ENCODE measurements around the gene CEP128.

CEP128 gene

DNA sequence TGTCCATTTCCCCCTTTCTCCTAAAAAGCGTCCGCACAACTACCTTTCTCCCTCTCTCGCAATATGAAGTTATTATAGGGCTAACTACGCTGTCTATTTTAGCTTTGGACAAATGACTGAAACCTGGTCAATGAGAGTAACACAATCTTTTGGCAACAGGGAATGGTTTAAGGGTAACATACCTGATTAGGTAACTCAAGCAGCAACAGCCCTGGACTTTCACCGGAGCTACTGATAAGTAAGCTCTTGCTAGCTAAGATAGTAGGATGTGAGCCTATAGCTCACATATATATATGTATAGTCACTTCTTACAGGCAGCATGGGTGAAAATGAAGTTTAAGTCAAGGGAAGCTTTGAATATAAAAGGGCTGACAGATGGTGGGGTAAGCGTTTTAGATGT, 313.0 kb downstream of the CEP128 start:
- Histone ChIP-seq H3K4me2 (ENCODE audit: low read length) (no peak overlapping the region), H4K20me1 (ENCODE audit: insufficient read depth, low read length) (no peaks in the 10 kb centered on the region), H3K79me2 (ENCODE audit: low read length) (no peaks in the 10 kb centered on the region), H3K36me3 (replicated peaks; ENCODE audit: low read depth, low read length) (no peaks in the 10 kb centered on the region), H3K27me3 (ENCODE audit: low read depth, low read length) (no peaks in the 10 kb centered on the region), H3K9ac (ENCODE audit: low read length) (no peak overlapping the region), H2AFZ (ENCODE audit: low read depth, low read length) (no peak overlapping the region), H3K27ac (ENCODE audit: low read length) (no peak overlapping the region), H3K4me3 (ENCODE audit: low read length) (no peak overlapping the region), H3K9me3 (ENCODE audit: insufficient read depth, low read length) (no peaks in the 10 kb centered on the region), H3K4me1 (ENCODE audit: low read length) (no peaks in the 10 kb centered on the region)
- TF ChIP-seq EZH2phosphoT487 (IDR thresholded peaks at IDR 0.05; ENCODE audit: low read depth) = no peak
- no peak for TF ChIP-seq CTCF (IDR thresholded peaks at IDR 0.05; ENCODE audit: low read depth, low read length)

DNA sequence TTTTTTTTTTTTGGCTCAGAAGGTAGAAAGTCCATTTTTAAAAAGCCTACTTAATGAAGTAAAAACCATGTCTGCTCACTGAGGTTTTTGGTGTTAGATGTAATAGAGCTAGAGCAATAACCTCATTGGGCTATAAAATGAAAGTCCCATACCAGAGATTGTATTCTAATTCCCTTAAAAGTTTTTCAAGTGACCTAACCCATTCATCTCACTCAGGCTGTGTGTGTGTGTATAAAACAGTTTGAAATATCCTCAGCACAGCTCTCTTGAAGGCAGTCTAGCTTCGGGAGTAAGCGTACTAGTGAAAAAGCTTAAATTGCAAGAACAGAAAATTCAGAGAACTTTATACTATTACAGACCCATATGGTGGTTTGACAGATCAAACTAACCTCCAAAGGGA, 313.8 kb downstream of the CEP128 start:
- H3K79me2 ChIP-seq (ENCODE audit: low read length) = no peaks in the 10 kb centered on the region
- no peaks in the 10 kb centered on the region for H3K27me3 ChIP-seq (ENCODE audit: low read depth, low read length)
- H4K20me1 ChIP-seq (ENCODE audit: insufficient read depth, low read length) = no peaks in the 10 kb centered on the region
- H3K4me3 ChIP-seq (ENCODE audit: low read length) = no peak overlapping the region
- no peak overlapping the region for H2AFZ ChIP-seq (ENCODE audit: low read depth, low read length)
- no peak overlapping the region for H3K9ac ChIP-seq (ENCODE audit: low read length)
- no peaks in the 10 kb centered on the region for H3K36me3 ChIP-seq (replicated peaks; ENCODE audit: low read depth, low read length)
- H3K27ac ChIP-seq (ENCODE audit: low read length) = no peak overlapping the region
- no peaks in the 10 kb centered on the region for H3K4me1 ChIP-seq (ENCODE audit: low read length)
- no peak overlapping the region for H3K4me2 ChIP-seq (ENCODE audit: low read length)
- no peaks in the 10 kb centered on the region for H3K9me3 ChIP-seq (ENCODE audit: insufficient read depth, low read length)
- no peak for TF ChIP-seq EZH2phosphoT487 (IDR thresholded peaks at IDR 0.05; ENCODE audit: low read depth)
- TF ChIP-seq CTCF (IDR thresholded peaks at IDR 0.05; ENCODE audit: low read depth, low read length) = no peak

- no peak overlapping the region for H3K4me2 ChIP-seq (ENCODE audit: low read length)
- no peaks in the 10 kb centered on the region for H3K36me3 ChIP-seq (replicated peaks; ENCODE audit: low read depth, low read length)
- H3K27me3 ChIP-seq (ENCODE audit: low read depth, low read length) = no peaks in the 10 kb centered on the region
- no peak overlapping the region for H2AFZ ChIP-seq (ENCODE audit: low read depth, low read length)
- no peak overlapping the region for H3K27ac ChIP-seq (ENCODE audit: low read length)
- H3K79me2 ChIP-seq (ENCODE audit: low read length) = no peaks in the 10 kb centered on the region
- no peak overlapping the region for H3K4me3 ChIP-seq (ENCODE audit: low read length)
- no peaks in the 10 kb centered on the region for H4K20me1 ChIP-seq (ENCODE audit: insufficient read depth, low read length)
- no peak overlapping the region for H3K9ac ChIP-seq (ENCODE audit: low read length)
- H3K9me3 ChIP-seq (ENCODE audit: insufficient read depth, low read length) = no peaks in the 10 kb centered on the region
- H3K4me1 ChIP-seq (ENCODE audit: low read length) = no peaks in the 10 kb centered on the region
- TF ChIP-seq EZH2phosphoT487 (IDR thresholded peaks at IDR 0.05; ENCODE audit: low read depth) = no peak
- TF ChIP-seq CTCF (IDR thresholded peaks at IDR 0.05; ENCODE audit: low read depth, low read length) = no peak
Measured at GRCh38 chr14:80624581-80624980, 317.0 kb downstream of the CEP128 start.

DNA sequence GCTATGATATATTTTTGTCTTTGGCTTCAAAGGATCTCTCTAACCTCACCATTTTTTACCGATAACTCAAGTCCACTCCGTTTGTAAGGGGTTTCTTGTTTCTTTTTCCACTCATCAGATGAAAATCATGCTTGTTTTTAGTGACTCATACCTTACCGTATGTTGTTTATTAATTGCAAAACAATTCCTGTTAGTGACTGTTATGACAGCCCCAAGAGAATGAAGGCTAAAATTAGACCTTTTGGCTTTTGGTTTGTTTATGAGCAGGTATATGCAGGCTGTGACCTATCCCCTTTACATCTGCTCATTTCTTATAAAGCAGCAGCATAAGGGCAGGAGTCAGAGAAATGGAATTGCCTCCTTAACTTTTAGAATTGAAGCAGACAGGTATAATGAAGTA, 319.8 kb downstream of the CEP128 start:
- H3K4me3 ChIP-seq (ENCODE audit: low read length) = no peak overlapping the region
- no peak overlapping the region for H3K9ac ChIP-seq (ENCODE audit: low read length)
- H3K27ac ChIP-seq (ENCODE audit: low read length) = no peak overlapping the region
- no peak overlapping the region for H3K4me2 ChIP-seq (ENCODE audit: low read length)
- H3K4me1 ChIP-seq (ENCODE audit: low read length) = no peaks in the 10 kb centered on the region
- H3K36me3 ChIP-seq (replicated peaks; ENCODE audit: low read depth, low read length) = no peaks in the 10 kb centered on the region
- H2AFZ ChIP-seq (ENCODE audit: low read depth, low read length) = no peak overlapping the region
- TF ChIP-seq EZH2phosphoT487 (IDR thresholded peaks at IDR 0.05; ENCODE audit: low read depth) = no peak
- TF ChIP-seq CTCF (IDR thresholded peaks at IDR 0.05; ENCODE audit: low read depth, low read length) = no peak
- no peaks in the 10 kb centered on the region for H3K79me2 ChIP-seq (ENCODE audit: low read length)
- no peaks in the 10 kb centered on the region for H4K20me1 ChIP-seq (ENCODE audit: insufficient read depth, low read length)
- no peaks in the 10 kb centered on the region for H3K27me3 ChIP-seq (ENCODE audit: low read depth, low read length)
- H3K9me3 ChIP-seq (ENCODE audit: insufficient read depth, low read length) = no peaks in the 10 kb centered on the region
